ENCODE data around the gene PCTP.

PCTP gene

GRCh38 chr17:55746466-55746865 is 4.4 kb upstream of the PCTP start:
- Histone ChIP-seq H3F3A (ENCODE audit: insufficient read depth, low read length) (no peaks in the 10 kb centered on the region), H3K4me1 (ENCODE audit: insufficient read depth, low read length, severe bottlenecking) (peaks cover 8% of the 10 kb centered on the region), H3K79me2 (ENCODE audit: insufficient read depth, low read length) (no peaks in the 10 kb centered on the region), H3K36me3 (ENCODE audit: insufficient read depth, low read length) (no peaks in the 10 kb centered on the region), H3K4me3 (ENCODE audit: low read depth, low read length, poor library complexity, severe bottlenecking) (no peak overlapping the region), H3K9me3 (ENCODE audit: low read length) (no peaks in the 10 kb centered on the region), H3K4me2 (ENCODE audit: low read length) (no peak overlapping the region), H3K9me2 (ENCODE audit: low read depth, low read length) (no peaks in the 10 kb centered on the region), H4K20me1 (ENCODE audit: insufficient read depth, low read length) (no peaks in the 10 kb centered on the region), H3K27me3 (ENCODE audit: insufficient read depth, low read length) (no peaks in the 10 kb centered on the region), H3K27ac (ENCODE audit: low read depth, low read length, poor library complexity, severe bottlenecking) (no peak overlapping the region), H2AFZ (ENCODE audit: low read length) (no peak overlapping the region), H3K9ac (ENCODE audit: low read length) (no peak overlapping the region)
- TF ChIP-seq CTCF (IDR thresholded peaks at IDR 0.05; ENCODE audit: low read length) (no peak), EZH2 (IDR thresholded peaks at IDR 0.05; ENCODE audit: borderline replicate concordance, low read length) (no peak)

GRCh38 chr17:55747209-55747608 is 3.6 kb upstream of the PCTP start:
- H3K9me3 ChIP-seq (ENCODE audit: low read length): no peaks in the 10 kb centered on the region
- peaks cover 8% of the 10 kb centered on the region for H3K4me1 ChIP-seq (ENCODE audit: insufficient read depth, low read length, severe bottlenecking)
- H3K9ac ChIP-seq (ENCODE audit: low read length): no peak overlapping the region
- no peaks in the 10 kb centered on the region for H3K36me3 ChIP-seq (ENCODE audit: insufficient read depth, low read length)
- TF ChIP-seq CTCF (IDR thresholded peaks at IDR 0.05; ENCODE audit: low read length) (no peak), EZH2 (IDR thresholded peaks at IDR 0.05; ENCODE audit: borderline replicate concordance, low read length) (no peak)
- no peak overlapping the region for H3K4me3 ChIP-seq (ENCODE audit: low read depth, low read length, poor library complexity, severe bottlenecking)
- no peaks in the 10 kb centered on the region for H4K20me1 ChIP-seq (ENCODE audit: insufficient read depth, low read length)
- H3K4me2 ChIP-seq (ENCODE audit: low read length): no peak overlapping the region
- H3K79me2 ChIP-seq (ENCODE audit: insufficient read depth, low read length): no peaks in the 10 kb centered on the region
- no peaks in the 10 kb centered on the region for H3K27me3 ChIP-seq (ENCODE audit: insufficient read depth, low read length)
- no peaks in the 10 kb centered on the region for H3K9me2 ChIP-seq (ENCODE audit: low read depth, low read length)
- no peaks in the 10 kb centered on the region for H3F3A ChIP-seq (ENCODE audit: insufficient read depth, low read length)
- H3K27ac ChIP-seq (ENCODE audit: low read depth, low read length, poor library complexity, severe bottlenecking): no peak overlapping the region
- no peak overlapping the region for H2AFZ ChIP-seq (ENCODE audit: low read length)

GRCh38 chr17:55748841-55749240 is 2.0 kb upstream of the PCTP start:
- H3K9me3 ChIP-seq (ENCODE audit: low read length): no peaks in the 10 kb centered on the region
- H2AFZ ChIP-seq (ENCODE audit: low read length): no peak overlapping the region
- H4K20me1 ChIP-seq (ENCODE audit: insufficient read depth, low read length): no peaks in the 10 kb centered on the region
- no peak overlapping the region for H3K27ac ChIP-seq (ENCODE audit: low read depth, low read length, poor library complexity, severe bottlenecking)
- no peak overlapping the region for H3K9ac ChIP-seq (ENCODE audit: low read length)
- H3K4me2 ChIP-seq (ENCODE audit: low read length): no peak overlapping the region
- H3K4me3 ChIP-seq (ENCODE audit: low read depth, low read length, poor library complexity, severe bottlenecking): no peak overlapping the region
- H3K27me3 ChIP-seq (ENCODE audit: insufficient read depth, low read length): no peaks in the 10 kb centered on the region
- H3K4me1 ChIP-seq (ENCODE audit: insufficient read depth, low read length, severe bottlenecking): no peaks in the 10 kb centered on the region
- TF ChIP-seq EZH2 (IDR thresholded peaks at IDR 0.05; ENCODE audit: borderline replicate concordance, low read length) (no peak), CTCF (IDR thresholded peaks at IDR 0.05; ENCODE audit: low read length) (no peak)
- H3K36me3 ChIP-seq (ENCODE audit: insufficient read depth, low read length): no peaks in the 10 kb centered on the region
- no peaks in the 10 kb centered on the region for H3K79me2 ChIP-seq (ENCODE audit: insufficient read depth, low read length)
- no peaks in the 10 kb centered on the region for H3F3A ChIP-seq (ENCODE audit: insufficient read depth, low read length)
- H3K9me2 ChIP-seq (ENCODE audit: low read depth, low read length): no peaks in the 10 kb centered on the region

Measured in OCI-LY1 (cell line).